NOMO-1 treated with DMSO at 0.1 percent for 48 hours (cell line): ENCODE data around the gene RPRD1A.
"Not testable (repeated sequence)": the region's sequence is repeated elsewhere in the genome, so short reads cannot be mapped to it uniquely, and the experiment has no call there.

ENCODE experiments used
- DNase-seq: peaks from one replicate; lab custom pipeline; 2025; ENCODE audit not compliant: unreplicated experiment; lab: John Stamatoyannopoulos, UW

The RPRD1A gene, protein sequence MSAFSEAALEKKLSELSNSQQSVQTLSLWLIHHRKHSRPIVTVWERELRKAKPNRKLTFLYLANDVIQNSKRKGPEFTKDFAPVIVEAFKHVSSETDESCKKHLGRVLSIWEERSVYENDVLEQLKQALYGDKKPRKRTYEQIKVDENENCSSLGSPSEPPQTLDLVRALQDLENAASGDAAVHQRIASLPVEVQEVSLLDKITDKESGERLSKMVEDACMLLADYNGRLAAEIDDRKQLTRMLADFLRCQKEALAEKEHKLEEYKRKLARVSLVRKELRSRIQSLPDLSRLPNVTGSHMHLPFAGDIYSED

DNA sequence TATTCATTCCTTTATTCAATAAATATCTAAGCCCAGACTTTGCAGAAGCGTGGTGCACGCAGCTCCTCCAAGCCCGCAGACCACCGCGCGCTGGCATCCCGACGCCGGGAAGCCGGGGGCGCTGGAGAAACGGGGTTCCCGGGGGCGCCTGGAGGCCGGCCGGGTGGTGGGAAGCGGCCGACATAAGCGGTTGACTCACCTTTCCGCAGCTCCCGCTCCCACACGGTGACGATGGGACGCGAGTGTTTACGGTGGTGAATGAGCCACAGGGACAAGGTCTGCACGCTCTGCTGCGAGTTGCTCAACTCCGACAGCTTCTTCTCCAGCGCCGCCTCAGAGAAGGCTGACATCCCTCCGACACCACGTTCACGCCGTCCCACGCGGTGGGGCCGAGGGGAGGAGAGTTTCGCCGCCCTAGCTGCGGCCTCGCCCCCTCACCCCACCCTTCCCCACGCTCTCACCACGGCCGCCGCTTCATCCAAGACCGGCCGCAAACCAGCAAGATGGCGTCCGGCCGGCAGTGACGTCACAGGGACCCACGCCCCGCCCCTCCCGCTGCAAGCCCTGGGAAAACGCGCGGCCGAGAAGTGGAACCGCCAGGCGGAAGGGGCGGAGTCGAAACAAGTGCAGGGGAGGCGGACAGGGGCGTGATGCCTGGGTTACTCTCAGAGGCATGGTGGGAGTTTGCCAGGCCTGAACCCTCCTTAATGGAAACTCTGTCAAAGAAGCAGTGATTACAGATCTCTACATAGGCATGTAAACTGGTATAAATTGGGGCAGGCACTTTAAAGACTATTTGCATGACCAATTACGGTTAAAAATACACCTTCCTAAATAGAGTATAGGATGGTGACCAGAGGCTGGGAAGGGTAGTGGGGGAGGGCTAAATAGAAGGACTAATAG lies at the start of gene RPRD1A:
RPRD1A (minus strand) TSS at position 505 of the 903 bp plus-strand sequence; CDS start at position 350, 155 bp downstream.
- DNase-seq = peak; percentile 95

DNA sequence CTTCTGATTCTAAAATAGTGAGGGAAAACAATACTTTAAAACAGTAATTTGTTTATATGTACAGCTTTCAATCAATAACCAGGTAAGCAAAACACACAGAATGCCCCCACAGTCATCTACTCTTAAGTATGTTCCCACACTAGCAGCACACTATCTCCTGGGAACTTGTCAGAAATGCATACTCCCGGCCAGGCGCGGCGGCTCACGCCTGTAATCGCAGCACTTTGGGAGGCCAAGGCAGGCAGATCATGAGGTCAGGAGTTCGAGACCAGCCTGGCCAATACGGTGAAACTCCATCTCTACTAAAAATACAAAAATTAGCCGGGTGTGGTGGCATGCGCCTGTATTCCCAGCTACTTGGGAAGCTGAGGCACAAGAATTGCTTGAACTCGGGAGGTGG lies 49.4 kb upstream of the RPRD1A start:
- DNase-seq = not testable (repeated sequence)

DNA sequence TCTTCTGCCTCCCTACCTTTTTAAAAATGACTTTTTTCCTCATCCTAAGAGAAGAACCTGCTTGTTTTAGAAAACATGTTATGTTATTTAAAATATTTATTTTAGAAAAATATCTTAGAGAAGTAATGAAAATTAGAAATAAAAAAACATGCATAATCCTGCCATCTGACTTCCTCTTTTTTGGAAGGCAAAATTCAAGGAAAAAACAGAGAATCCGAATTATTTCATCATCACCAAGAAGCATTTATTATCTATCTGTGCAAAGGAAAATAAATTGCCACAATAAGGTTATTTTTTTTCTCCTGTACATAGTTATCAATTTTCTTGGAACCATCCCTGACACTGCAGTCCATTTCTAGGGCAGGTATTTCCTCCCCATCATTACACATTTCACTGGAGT lies 47.4 kb upstream of the RPRD1A start:
- DNase-seq = no peak

DNA sequence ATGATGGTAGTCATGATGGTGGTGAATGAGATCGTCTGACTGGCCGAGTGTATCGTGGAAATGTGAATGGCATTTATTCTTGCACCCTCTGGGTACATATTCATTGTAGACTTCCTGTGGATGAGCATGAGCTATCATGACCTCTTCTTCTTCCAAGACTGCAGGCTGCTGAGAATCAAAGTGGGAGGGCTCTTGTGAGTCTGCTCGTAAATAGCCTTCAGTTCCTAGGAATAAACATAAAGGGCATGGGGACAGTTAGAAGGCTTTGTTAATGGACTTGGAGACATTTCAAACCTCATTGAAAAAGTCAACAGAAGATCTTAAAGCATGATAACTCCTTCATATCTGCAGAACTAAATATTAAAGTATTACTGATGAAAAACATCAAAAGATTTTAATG lies 46.9 kb upstream of the RPRD1A start:
- DNase-seq = no peak

DNA sequence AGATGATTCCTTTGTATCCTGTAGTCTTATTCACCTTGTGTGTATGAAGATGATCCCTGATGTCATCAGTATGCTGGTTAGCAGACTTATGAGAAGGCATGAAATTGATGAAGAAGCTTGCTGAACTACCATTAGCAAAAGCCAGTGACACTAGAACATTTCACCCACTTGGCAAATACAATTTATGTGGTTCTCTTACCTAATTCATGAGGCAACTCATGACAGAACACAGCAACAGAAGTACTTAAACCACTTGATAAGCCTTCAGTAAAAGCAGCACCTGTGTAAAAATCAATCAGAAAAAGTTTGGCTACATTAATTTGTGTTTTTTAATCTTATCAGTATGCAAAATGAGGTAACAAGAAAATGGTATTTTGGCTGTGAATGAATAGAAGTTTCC lies 44.9 kb upstream of the RPRD1A start:
- no peak for DNase-seq

DNA sequence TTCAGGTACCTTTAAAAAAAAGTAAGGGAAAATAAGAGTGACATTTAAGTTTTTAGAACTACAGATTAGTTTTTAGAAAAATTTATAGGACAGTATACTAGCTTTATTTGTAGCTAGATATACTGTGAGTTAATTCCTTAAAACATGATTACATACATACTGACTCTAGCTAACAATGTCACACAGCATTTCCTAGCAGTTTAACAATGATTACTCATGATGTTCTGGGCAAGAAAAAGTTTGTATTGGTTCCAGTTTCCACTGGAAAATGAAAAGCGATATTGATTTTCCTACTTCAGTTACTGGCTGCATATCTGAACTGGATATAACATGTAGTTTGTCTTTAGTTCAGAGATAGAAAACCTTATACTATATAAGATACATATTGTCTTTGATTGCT lies 42.4 kb upstream of the RPRD1A start:
- no peak for DNase-seq

DNA sequence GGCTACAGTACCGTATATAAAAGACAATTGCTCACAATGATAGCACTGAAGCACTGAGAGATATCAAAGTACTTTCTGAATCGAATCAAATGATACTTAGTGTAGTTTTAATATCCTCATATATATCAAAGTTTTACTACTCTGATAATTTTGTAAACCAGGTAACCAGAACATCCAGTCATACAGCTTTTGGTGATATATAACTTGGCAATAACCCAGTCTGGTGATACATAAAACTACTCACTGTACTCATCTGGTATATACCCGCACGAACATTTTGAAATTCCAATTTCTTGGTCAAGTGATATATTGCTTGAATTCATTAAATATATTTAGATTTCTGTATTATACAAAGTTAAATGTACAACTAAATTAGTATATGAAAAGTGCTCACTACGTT lies 41.2 kb upstream of the RPRD1A start:
- no peak for DNase-seq

DNA sequence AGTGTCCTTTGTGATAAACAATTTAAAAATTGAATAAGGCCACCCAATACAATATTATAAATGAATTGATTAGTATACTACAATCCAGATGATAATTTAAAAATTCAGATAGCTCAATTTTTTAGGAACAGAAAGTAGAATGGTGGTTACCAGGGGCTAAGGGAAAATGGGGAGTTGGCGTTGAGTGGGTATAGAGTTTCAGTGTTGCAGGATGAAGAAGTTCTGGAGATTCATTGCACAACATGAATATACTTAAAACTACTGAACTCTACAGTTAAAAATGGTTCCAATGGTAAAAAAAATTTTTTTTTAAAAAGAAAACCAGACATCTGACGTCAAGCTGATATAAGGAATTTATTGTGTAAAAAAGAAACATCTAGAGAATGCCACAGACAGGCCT lies 40.8 kb upstream of the RPRD1A start:
- no peak for DNase-seq

DNA sequence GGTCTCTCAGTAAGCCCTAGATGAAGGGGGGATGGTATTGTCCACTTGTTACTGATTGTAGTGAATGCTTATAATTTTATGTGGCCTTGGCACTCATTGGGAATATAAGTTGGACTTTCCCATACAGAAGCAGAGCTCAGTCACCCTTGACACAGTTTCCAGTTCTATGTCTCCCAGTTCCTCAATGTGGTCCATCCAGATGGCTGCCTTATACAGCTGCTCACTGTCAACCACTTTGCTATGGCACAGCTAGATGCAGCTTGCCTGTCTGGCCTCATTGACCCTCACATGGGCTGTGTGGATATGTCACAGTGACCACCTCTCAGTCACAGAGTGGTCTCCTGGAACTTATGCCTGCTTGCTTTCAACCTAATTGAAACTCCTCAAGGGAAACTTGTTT lies 40.1 kb upstream of the RPRD1A start:
- no peak for DNase-seq

DNA sequence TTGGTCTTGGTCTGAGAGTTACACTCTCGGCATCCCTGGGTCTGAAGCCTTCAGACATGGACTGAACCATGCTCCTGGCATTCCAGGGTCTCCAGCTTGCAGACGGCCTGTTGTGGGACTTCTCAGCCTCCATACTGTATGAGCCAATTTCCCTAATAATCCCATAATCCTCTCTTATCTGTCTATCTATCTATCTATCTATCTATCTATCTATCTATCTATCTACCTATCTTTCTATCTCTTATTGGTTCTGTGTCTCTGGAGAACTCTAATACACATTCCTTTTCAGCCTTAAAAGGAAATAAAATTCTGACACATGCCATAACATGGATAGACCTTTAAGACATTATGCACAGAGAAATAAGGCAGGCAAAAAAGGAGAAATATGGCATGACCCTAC lies 37.4 kb upstream of the RPRD1A start:
- DNase-seq = no peak

DNA sequence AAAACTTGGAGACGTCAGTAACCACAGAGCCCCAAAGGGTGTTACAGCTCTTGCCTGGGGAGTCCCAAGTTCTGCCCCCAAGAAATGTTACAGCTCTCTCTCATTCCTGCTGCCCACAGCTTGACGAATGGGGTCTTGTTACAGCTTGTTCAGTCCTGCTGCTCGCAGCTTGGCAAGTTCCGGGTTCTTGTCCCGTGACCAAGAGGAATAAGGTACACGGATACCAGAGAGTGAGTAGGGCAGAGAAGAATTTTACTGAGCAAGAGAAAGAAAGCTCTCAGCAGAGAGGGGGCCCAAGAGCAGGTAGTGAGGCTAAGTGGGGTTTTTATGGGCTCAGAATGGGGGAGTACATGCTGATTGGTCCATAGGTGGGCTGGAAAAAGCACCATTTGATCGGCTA lies 34.6 kb upstream of the RPRD1A start:
- DNase-seq = no peak

DNA sequence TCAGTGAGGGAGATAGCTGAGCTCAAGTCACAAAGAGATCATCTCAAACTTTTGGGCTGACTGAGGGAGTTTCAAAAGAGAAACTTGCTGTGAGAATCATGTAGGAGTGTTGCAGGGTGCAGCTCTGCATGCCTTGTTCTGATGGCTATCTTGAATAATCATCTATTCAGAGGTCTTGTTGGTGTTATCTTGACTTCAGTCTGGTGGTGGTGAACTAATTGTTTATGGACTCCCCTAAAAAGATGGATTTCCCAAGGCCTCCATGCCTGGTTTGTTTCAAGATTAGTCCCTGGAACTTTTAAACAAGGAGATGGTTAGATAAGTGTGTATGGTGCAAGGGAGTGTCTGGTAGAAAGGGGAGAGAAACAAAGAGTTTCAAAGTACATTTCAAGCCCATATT lies 32.0 kb upstream of the RPRD1A start:
- no peak for DNase-seq

DNA sequence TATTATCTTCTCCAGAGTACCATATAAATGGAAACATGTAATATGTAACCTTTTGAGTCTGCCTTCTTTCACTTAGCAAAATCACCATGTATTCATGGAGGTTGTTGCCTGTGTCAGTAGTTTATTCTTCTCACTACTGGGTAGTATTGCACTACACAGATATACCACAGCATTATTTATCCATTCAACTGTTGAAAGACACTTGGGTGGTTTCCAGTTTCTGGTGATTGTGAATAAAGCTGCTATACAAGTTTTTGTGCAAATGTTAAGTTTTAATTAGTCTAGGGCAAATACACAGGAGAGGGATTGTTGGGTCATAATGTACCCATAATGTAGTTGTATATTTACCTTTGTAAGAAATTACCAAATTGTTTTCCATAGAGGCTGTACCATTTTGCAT lies 29.6 kb upstream of the RPRD1A start:
- no peak for DNase-seq

DNA sequence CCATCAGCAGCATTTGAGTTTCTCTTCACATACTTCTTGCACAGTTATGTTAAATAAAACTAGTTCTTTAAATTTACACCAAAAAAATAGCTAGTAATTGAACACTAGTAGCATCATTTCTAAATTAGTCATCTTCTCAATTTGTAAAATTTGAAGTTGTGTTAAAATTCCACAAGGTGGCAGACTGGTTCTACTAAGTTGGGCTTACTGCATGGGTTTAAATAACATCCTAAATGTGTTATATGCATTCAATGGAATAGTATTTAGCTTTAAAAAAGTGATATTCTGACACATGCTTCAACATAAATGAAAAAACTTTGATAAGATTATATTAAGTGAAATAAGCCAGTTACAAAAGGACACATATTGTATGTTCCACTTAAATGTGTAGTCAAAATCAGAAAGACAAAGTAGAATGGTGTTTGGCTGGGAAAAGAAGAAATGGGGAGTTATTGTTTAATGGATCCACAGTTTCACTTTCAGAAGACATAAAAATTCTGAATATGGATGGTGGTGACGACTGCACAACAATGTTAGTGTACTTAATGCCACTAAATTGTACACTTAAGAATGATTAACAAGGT lies 28.7 kb upstream of the RPRD1A start:
- DNase-seq = peak; percentile 43

DNA sequence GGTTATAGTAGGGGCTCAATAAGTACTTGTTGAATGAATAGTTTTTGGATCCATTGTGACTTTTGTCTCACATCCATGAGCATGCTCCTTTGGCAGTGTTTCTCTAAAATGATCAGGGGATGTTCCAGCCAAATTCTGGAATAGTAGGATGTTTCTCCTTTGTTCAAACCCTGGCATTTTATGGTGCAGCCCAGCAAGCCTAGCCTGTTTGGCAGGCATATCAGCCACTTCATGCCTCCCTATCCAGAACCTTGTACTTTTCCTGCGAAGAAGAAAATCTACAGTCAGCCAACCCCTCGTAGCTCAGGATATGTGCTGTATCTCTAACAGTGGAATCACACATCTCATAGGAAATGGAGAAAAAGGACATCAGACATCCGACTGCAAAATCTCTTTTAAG lies 27.1 kb upstream of the RPRD1A start:
- DNase-seq = no peak

DNA sequence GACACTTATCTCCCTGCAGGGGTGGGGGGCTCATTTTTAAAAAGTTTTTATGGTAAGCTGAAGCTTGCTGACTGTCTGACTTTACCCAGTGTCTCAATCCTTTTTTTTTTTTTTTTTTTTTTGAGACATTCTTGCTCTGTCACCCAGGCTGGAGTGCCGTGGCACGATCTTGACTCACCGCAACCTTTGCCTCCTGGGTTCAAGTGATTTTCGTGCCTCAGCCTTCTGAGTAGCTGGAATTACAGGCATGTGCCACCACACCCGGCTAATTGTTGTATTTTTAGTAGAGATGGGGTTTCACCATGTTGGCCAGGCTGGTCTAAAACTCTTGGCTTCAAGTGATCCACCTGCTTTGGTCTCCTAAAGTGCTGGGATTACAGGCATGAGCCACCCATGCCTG lies 24.8 kb upstream of the RPRD1A start:
- DNase-seq = not testable (repeated sequence)

DNA sequence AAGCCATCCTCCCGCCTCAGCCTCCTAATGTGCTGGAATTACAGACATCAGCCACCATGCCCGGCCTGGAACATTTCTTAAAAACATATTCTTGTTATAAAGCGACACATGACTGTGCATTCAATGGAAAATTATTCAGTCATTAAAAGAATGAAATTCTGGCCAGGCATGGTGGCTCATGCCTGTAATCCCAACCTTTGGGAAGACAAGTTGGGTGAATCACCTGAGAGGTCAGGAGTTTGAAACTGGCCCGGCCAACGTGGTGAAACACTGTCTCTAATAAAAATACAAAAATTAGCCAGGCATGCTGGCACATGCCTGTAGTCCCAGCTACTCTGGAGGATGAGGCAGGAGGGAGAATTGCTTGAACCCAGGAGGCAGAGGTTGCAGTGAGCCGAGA lies 21.6 kb upstream of the RPRD1A start:
- no peak for DNase-seq

DNA sequence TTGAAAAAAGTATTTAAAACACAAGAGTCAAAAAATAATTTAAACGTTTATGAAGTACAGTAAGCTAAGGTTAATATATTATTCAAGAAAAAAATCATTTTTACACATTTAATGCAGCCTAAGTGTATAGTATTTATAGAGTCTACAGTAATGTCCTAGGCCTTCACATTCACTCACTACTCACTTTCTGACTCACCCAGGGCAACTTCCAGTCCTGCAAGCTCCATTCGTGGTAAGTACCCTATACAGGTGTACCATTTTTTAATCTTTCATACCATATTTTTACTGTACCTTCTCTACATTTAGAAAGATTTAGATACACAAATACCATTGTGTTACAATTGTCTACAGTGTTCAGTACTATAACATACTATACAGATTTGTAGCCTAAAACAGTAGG lies 20.9 kb upstream of the RPRD1A start:
- no peak for DNase-seq

DNA sequence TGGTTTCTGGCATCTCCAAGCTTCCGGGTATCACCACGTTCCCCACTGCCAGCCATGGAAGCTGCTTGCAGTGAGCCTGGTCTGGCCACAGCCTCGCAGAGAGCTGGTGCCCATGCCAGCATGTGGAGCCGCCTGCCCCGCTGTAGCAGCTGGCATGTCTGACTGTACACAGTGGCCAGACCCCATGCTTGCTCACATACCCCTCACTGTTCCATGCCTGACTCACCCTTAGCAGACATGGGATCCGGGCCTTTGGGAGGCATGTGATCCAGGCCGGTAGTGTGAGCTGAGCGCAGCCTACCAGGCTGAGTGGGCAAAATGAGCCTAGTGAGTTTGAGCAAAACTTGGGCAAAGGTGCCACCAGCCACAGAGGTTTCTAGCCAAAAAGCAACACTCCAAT lies 18.8 kb upstream of the RPRD1A start:
- no peak for DNase-seq

DNA sequence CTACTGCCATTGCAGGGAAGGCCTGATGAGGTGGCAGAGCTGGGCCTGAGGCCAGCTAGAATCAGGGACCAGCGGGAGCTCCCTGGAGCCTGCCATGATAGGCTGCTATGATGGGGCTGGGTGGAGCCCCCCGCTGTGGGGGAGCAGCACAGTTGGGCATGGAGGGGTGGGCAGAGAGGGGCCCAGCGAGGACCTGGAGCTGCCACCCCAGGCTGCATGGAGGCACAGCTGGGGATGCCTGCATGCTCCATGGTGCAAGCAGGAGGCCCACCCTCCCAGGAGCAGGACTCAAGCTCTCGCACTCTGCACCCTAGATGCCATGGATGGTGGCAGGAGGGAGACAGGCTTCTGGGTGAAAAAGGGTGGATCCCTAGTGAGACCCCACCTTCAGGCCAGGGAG lies 17.8 kb upstream of the RPRD1A start:
- no peak for DNase-seq

DNA sequence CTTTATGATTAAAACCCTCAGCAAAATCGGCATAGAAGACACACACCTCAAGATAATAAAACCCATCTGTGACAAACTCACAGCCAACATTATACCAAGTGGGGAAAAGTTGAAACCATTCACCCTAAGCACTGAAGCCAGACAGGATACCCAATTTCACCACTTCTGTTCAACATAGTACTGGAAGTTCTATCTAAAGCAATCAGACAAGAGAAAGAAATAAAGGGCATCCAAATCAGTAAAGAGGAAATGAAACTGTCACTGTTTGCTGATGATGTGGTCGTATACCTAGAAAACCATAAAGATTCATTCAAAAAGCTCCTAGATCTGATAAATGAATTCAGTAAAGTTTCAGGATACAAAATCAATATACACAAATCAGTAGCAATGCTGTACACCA lies 16.4 kb upstream of the RPRD1A start:
- DNase-seq = peak; percentile 15

DNA sequence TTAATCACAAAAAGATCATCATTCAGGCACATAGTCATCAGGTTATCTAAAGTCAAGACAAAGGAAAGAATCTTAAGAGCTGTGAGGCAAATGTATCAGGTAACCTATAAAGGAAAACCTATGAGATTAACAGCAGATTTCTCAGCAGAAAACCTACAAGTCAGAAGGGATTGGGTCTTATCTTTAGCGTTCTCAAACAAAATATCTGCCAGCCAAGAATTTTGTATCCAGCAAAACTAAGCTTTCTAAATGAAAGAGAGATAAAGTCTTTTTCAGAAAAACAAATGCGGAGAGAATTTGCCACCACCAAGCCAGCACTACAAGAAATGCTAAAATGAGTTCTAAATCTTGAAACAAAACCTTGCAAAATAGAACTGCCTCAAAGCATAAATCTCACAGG lies 13.8 kb upstream of the RPRD1A start:
- DNase-seq = not testable (repeated sequence)
